Hepatocyte (in vitro differentiated cells): ENCODE data around the gene DENND6A.

Experiments
- CTCF ChIP-seq: fragments of 200-600 bp; sonication (generic); IDR thresholded peaks from 2 replicates; pipeline ENCODE4 v1.5.1; 2016; ENCODE audit warnings: antibody characterized with exemption, mild to moderate bottlenecking; ENCODE audit not compliant: poor library complexity
- EZH2 ChIP-seq: fragments of 200-600 bp; sonication (generic); IDR thresholded peaks from 2 replicates; pipeline ENCODE4 v1.6.1; 2016; ENCODE audit warnings: antibody characterized with exemption, mild to moderate bottlenecking, borderline replicate concordance
- EZH2phosphoT487 ChIP-seq: fragments of 200-600 bp; sonication (generic); IDR thresholded peaks from one replicate; pipeline ENCODE4 v1.6.1; 2018; ENCODE audit warnings: antibody characterized with exemption, mild to moderate bottlenecking, low read depth, moderate library complexity; ENCODE audit not compliant: unreplicated experiment, severe bottlenecking

- no peak for TF ChIP-seq CTCF
- no peak for TF ChIP-seq EZH2
- TF ChIP-seq EZH2phosphoT487: no peak
These were observed 55.5 kb downstream of the DENND6A start for GRCh38 chr3:57637391-57637790.
